HG03025 (cell line): ENCODE measurements around the gene FAF1.

Experiments used
- ATAC-seq: cut with Tn5 transposase; IDR thresholded peaks from one replicate; pipeline ENCODE4 v1.9.1; 2021; ENCODE audit warnings: mild to moderate bottlenecking, moderate library complexity; ENCODE audit not compliant: unreplicated experiment, low FRiP score

FAF1 gene

DNA sequence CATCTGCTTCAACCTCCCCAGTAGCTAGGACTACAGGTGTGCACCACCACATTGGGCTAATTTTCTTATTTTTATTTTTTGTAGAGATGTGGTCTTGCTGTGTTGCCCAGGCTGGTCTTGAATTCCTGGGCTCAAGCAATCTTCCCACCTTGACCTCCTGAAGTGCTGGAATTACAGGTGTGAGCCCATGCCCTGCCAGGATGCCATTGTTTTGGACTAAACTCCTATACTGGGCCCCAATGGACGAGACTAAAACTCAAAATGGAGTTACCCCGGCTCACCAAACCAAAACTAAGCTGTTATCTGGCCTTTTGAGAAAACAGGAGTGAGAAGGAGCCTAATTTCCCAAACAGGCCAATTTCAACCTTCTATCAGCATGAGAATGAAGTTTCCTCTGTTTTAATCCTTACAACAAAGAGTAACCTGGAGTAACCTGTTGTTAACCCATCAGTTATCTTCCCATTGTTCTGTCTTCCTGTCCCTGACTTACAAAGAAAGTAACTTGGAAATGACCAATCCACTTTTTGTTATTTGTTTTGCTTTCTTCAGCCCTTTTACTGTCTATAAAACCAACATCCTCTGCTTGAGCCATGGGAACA lies 566.4 kb downstream of the FAF1 start:
- no peak for ATAC-seq
